Hepatocyte (in vitro differentiated cells): ENCODE measurements around the gene B3GNT9. TPM values are rescaled to one million over a fixed set of nuclear protein-coding genes. Genes with fewer than 3 reads are reported as not detected.

ENCODE experiments used
- DNase-seq: peaks from one replicate; pipeline ENCODE4 v3.0.0-alpha.2; 2016; ENCODE audit warnings: low spot score
- H2AFZ ChIP-seq: fragments of 200-600 bp; sonication (generic); 2 replicates; pipeline ENCODE4 v1.6.0; 2016; ENCODE audit warnings: antibody characterized with exemption, mild to moderate bottlenecking
- H3K27ac ChIP-seq: fragments of 200-600 bp; sonication (generic); 2 replicates; pipeline ENCODE4 v1.5.1; 2016; ENCODE audit warnings: mild to moderate bottlenecking
- H3K27me3 ChIP-seq: fragments of 200-600 bp; sonication (generic); 2 replicates; pipeline ENCODE4 v1.6.1; 2016
- H3K36me3 ChIP-seq: fragments of 200-600 bp; sonication (generic); replicated peaks from 2 replicates; pipeline ENCODE4 v1.5.1; 2016; ENCODE audit warnings: low read depth; ENCODE audit not compliant: insufficient read depth
- H3K4me1 ChIP-seq: fragments of 200-600 bp; sonication (generic); 2 replicates; pipeline ENCODE4 v1.5.1; 2016; ENCODE audit warnings: mild to moderate bottlenecking, moderate library complexity; ENCODE audit not compliant: insufficient read depth
- H3K4me2 ChIP-seq: fragments of 200-600 bp; sonication (generic); 2 replicates; pipeline ENCODE4 v1.6.0; 2016
- H3K4me3 ChIP-seq: fragments of 200-600 bp; sonication (generic); 2 replicates; pipeline ENCODE4 v1.5.1; 2016; ENCODE audit warnings: mild to moderate bottlenecking
- H3K79me2 ChIP-seq: fragments of 200-600 bp; sonication (generic); 2 replicates; pipeline ENCODE4 v1.6.0; 2017; ENCODE audit warnings: mild to moderate bottlenecking
- H3K9me2 ChIP-seq: fragments of 200-600 bp; sonication (generic); replicated peaks from 2 replicates; pipeline ENCODE4 v1.6.0; 2017; ENCODE audit warnings: mild to moderate bottlenecking; ENCODE audit not compliant: insufficient read depth
- H3K9me3 ChIP-seq: fragments of 200-600 bp; sonication (generic); 2 replicates; pipeline ENCODE4 v1.5.1; 2016; ENCODE audit warnings: low read depth, mild to moderate bottlenecking
- H4K20me1 ChIP-seq: fragments of 200-600 bp; sonication (generic); 2 replicates; pipeline ENCODE4 v1.6.0; 2016; ENCODE audit warnings: mild to moderate bottlenecking; ENCODE audit not compliant: insufficient read depth, poor library complexity, severe bottlenecking
- CTCF ChIP-seq: fragments of 200-600 bp; sonication (generic); IDR thresholded peaks from 2 replicates; pipeline ENCODE4 v1.5.1; 2016; ENCODE audit warnings: antibody characterized with exemption, mild to moderate bottlenecking; ENCODE audit not compliant: poor library complexity
- EZH2 ChIP-seq: fragments of 200-600 bp; sonication (generic); IDR thresholded peaks from 2 replicates; pipeline ENCODE4 v1.6.1; 2016; ENCODE audit warnings: antibody characterized with exemption, mild to moderate bottlenecking, borderline replicate concordance
- EZH2phosphoT487 ChIP-seq: fragments of 200-600 bp; sonication (generic); IDR thresholded peaks from one replicate; pipeline ENCODE4 v1.6.1; 2018; ENCODE audit warnings: antibody characterized with exemption, mild to moderate bottlenecking, low read depth, moderate library complexity; ENCODE audit not compliant: unreplicated experiment, severe bottlenecking
- WGBS: methylation state at CpG from one replicate; pipeline ENCODE4 v1.1.6; 2016; ENCODE audit warnings: low lambda C conversion rate; ENCODE audit errors: missing lambda C conversion rate; 5-methylcytosine and 5-hydroxymethylcytosine counted together
- polyA plus RNA-seq: library from polyadenylated mRNA; unstranded; fragments of >200 nt; fragmentation: Nextera tagmentation; extraction: Ambion mirVana; gene quantifications from 2 replicates; pipeline ENCODE4 v1.2.1, GENCODE V29; 2016
- total RNA-seq: library from RNA; depleted of rRNA; stranded (reverse); fragments of >200 nt; gene quantifications from 2 replicates; pipeline ENCODE4 v1.2.3, GENCODE V29; 2014

B3GNT9 gene
- total and polyA plus RNA-seq, 2 experiments from 2014 or later: 34.5 to 44.2 TPM

GRCh38 chr16:67174706-67175231 is 24.0 kb upstream of the B3GNT9 start:
- peak overlapping the region; percentile 94 for H3K4me2 ChIP-seq
- H3K4me3 ChIP-seq: no peak overlapping the region
- 83% methylated on average over 31 of the region's 31 CpGs for WGBS
- no peaks in the 10 kb centered on the region for H3K36me3 ChIP-seq
- H3K9me3 ChIP-seq: no peaks in the 10 kb centered on the region
- DNase-seq: no peak
- H3K27me3 ChIP-seq: no peaks in the 10 kb centered on the region
- H3K9me2 ChIP-seq: no peaks in the 10 kb centered on the region
- H3K79me2 ChIP-seq: no peaks in the 10 kb centered on the region
- H3K4me1 ChIP-seq: peaks cover 24% of the 10 kb centered on the region
- no peak for TF ChIP-seq EZH2phosphoT487
- no peak for TF ChIP-seq CTCF
- TF ChIP-seq EZH2: no peak
- H2AFZ ChIP-seq: no peak overlapping the region
- no peak overlapping the region for H3K27ac ChIP-seq
- peaks cover 3% of the 10 kb centered on the region for H4K20me1 ChIP-seq

GRCh38 chr16:67173808-67174705 is 23.3 kb upstream of the B3GNT9 start:
- WGBS: 4% methylated on average over 53 of the region's 71 CpGs
- Histone ChIP-seq H3K27me3 (no peaks in the 10 kb centered on the region), H3K4me1 (peaks cover 31% of the 10 kb centered on the region), H2AFZ (peak overlapping the region; percentile 87), H3K9me2 (no peaks in the 10 kb centered on the region), H3K36me3 (no peaks in the 10 kb centered on the region), H4K20me1 (peaks cover 2% of the 10 kb centered on the region), H3K27ac (peak overlapping the region; percentile 57), H3K9me3 (no peaks in the 10 kb centered on the region), H3K79me2 (no peaks in the 10 kb centered on the region), H3K4me2 (peak overlapping the region; percentile 94), H3K4me3 (peak overlapping the region; percentile 33)
- peak; percentile 92 for DNase-seq
- TF ChIP-seq CTCF (peak; percentile 22), EZH2phosphoT487 (no peak), EZH2 (no peak)

GRCh38 chr16:67173323-67173722 is 22.5 kb upstream of the B3GNT9 start:
- TF ChIP-seq CTCF (no peak), EZH2phosphoT487 (no peak), EZH2 (no peak)
- Histone ChIP-seq H4K20me1 (no peaks in the 10 kb centered on the region), H3K79me2 (no peaks in the 10 kb centered on the region), H3K4me3 (no peak overlapping the region), H3K4me2 (peak overlapping the region; percentile 94), H3K36me3 (no peaks in the 10 kb centered on the region), H3K4me1 (peaks cover 29% of the 10 kb centered on the region), H3K27me3 (peaks cover 5% of the 10 kb centered on the region), H2AFZ (peak overlapping the region; percentile 87), H3K9me2 (no peaks in the 10 kb centered on the region), H3K9me3 (no peaks in the 10 kb centered on the region), H3K27ac (peak overlapping the region; percentile 57)
- no peak for DNase-seq
- WGBS: 67% methylated on average over 1 of the region's 1 CpG
